ENCODE measurements around the gene SPCS3. TPM values are rescaled to one million over a fixed set of nuclear protein-coding genes. Genes with fewer than 3 reads are reported as not detected.
A peak's percentile ranks its signal among the peaks of the same experiment; 100 is the strongest.
"Not testable (repeated sequence)": the region's sequence is repeated elsewhere in the genome, so short reads cannot be mapped to it uniquely, and the experiment has no call there.

SPCS3 gene
- polyA plus RNA-seq, 3 donors, result 20.6 to 39.6 (median 27.4) TPM

DNA sequence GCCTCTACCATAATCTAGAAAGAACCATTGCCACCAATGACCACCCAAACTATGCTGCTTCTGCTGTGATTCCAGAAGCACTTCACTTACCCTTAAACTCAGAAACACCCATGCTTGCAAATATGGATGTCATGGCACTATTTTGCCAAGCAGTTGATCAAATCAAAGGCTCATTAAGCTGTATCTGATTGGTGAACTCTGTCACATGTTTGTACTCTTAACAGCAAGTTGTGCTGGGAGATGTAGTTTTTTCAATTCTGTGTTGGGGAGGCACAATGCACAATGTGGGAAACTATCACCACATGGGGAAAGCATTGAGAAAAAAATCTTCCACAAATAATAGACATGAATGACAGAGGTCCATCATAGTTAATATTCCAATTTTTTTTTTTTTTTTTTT lies 19.2 kb upstream of the SPCS3 start:
- no peak overlapping the region for H3K27ac ChIP-seq (ENCODE audit: low read depth, low read length)

DNA sequence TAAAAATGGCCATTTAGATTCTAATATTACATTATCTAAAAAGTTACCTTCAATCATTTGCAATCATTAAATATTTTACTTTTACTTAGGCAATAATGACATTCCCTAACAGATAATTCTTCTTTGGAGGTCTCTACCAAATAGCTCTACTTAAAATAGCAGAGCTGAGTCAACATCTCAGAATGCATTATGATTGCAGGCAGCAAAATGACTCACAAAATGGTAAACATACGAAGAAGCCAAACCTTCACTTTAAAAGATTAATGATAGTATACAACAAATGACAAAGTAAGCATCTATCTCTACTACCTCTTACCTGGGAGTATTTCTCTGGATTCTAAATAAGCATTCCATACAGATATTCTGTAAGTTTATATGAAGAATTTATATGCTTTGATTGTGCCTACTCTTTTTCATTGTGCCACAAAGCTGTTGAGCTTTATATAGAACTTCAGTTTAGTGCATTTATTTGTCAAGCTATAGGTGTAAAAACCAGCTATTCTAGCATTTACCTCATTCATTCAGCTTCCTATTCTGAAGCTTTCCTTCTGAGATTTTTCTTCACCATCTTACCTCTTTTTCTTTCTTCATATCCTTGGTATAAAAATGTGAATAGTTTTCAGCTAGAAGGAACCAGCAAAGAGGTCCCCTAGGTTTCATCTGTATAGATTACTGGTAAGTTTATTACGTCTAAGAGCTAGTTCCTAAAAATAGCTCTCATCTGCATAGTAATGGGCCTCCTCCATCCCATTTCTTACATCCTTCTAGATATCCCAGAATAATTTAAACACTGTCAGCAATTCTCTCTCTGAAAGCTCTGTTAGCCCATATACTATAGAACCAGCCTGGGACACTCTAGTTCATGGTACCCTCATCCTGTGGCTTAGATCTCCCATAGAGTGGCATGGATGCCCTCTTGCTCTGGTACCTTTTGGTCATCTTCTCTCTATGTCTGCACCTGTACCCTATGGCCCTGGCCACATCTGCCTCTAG lies 17.2 kb upstream of the SPCS3 start:
- no peak overlapping the region for H3K27ac ChIP-seq (ENCODE audit: low read depth, low read length)
- 59 to 77% (median 61%) methylated on average over 2 of the region's 2 CpGs for WGBS, 3 donors

DNA sequence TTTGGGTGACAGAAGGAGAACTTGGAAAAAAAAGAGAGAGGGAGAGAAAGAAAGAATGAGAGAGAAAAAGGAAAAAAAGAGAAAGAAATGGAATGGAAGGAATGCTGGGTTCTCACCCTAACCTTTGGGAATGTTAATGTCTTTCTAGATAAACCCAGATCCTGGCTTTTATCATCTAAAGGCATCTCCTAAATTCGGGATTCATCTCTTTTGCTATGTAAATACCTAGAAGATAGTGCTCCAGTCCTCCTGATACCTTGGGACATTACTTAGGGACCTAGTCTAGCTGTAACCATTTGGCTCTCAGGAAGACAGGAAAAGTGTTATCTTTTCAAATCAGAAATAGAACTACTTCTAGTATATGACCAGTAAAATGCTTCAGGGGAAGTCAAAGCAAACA lies 15.8 kb upstream of the SPCS3 start:
- 20 to 30% (median 20%) methylated on average over 1 of the region's 1 CpG for WGBS, 3 donors
- H3K27ac ChIP-seq (ENCODE audit: low read depth, low read length), result no peak overlapping the region

DNA sequence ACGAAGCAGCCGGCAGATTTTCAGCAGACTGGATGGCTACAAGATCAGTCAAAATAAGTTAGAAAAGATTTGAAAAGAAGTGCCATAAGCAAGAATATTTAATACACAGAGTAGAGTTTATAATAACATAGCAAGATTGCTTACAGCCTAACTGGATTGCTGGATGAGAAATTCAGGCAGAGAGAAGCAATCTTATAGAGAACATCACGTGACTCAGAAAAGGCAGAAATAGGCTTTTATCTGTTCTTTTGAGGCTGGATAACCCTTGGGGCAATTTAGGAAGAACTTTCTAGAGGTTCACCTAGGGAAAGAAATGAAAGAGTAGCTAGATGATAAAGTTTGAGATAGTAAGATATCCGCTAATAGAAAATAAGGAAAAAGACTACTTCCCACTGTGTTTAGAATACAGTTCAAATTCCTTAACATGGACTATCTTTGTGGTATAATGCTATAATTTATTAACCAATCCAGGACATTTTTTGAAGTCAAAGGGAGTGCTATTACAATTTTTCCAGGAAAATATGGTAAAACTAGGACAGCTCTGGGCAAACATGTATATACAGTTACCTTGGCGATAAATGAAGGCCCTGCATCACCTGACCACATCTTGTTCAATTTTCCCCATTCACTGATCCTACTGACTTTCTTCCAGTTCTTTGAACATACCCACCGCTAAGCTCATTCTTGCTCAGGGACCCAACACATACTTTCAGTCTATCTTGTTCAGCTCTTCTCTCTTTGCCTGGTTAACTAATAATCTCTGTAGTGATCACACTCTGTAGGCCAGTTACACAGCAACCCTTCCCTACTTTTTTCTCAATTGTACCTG lies 12.7 kb upstream of the SPCS3 start:
- WGBS, 3 donors, result 70 to 91% (median 85%) methylated on average over 6 of the region's 6 CpGs

DNA sequence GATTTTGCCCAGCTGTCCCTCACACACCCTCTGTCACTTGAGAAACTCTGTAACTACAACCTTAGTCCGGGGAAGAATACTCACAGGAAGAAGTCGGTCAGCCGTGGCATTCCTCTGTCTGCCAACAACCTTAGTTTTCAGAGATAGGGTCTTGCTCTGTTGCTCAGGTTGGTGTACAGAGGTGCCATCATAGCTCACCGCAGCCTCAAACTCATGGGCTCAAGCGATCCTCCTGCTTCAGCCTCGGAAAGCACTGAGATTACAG lies 12.2 kb upstream of the SPCS3 start:
- WGBS, 3 donors, result 74 to 80% (median 76%) methylated on average over 6 of the region's 6 CpGs
- no peak overlapping the region for H3K27ac ChIP-seq (ENCODE audit: low read depth, low read length)

More for the DNA sequence above, 12.7 kb upstream of the SPCS3 start:
- no peak overlapping the region for H3K27ac ChIP-seq (ENCODE audit: low read depth, low read length)

DNA sequence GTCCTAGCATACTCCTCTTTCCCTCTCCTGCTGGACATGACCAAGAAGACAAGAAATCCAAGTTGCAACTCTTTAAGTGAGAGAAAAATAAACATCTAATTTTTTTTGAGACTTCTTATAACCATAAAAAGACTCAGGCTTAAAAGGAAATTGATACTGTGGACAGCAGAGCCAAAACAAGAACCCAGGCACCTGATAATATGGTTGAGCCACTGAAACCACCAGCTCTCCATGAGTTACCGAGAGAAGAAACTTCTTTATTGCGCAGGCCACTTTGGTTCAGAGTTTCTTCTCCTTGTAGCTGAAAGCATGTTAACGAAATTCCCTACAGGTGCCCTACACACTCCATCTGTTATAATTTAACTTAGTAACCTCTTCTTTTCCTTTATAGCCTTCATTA lies 11.3 kb upstream of the SPCS3 start:
- H3K27ac ChIP-seq (ENCODE audit: low read depth, low read length), result no peak overlapping the region
- WGBS, 3 donors, result 89 to 91% (median 90%) methylated on average over 3 of the region's 3 CpGs

GRCh38 chr4:176309046-176309445 lies 10.7 kb upstream of the SPCS3 start:
- H3K27ac ChIP-seq (ENCODE audit: low read depth, low read length), result no peak overlapping the region
- WGBS, 3 donors, result 87 to 90% (median 88%) methylated on average over 2 of the region's 2 CpGs

DNA sequence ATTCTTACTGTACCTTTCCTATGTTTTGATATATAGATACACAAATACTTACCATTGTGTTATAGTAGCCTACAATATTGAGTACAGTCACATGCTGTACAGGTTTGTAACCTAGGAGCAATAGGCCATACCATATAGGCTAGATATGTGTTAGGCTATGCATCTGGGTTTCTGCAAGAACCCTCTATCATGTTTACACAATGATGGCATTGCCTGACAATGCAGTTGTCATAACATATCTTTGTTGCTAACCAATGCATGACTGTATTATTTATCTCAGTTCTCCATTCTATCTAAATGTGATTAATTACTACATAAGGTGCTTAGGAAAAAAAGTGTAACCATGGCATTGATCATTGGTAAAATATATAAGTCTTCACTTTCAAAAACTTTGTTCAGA lies 10.0 kb upstream of the SPCS3 start:
- no peak overlapping the region for H3K27ac ChIP-seq (ENCODE audit: low read depth, low read length)

GRCh38 chr4:176313596-176314336 lies 6.0 kb upstream of the SPCS3 start:
- H3K27ac ChIP-seq (ENCODE audit: low read depth, low read length), result no peak overlapping the region
- WGBS, 3 donors, result 69 to 82% (median 81%) methylated on average over 7 of the region's 7 CpGs

GRCh38 chr4:176319151-176319703 lies 539 bp upstream of the SPCS3 start:
- 2 to 4% (median 2%) methylated on average over 13 of the region's 13 CpGs for WGBS, 3 donors
- no peak overlapping the region for H3K27ac ChIP-seq (ENCODE audit: low read depth, low read length)

- peak overlapping the region; percentile 87 for H3K27ac ChIP-seq (ENCODE audit: low read depth, low read length)
- 0 to 1% (median 0%) methylated on average over 44 of the region's 44 CpGs for WGBS, 3 donors
Measured at GRCh38 chr4:176320340-176320975, 692 bp downstream of the SPCS3 start.

DNA sequence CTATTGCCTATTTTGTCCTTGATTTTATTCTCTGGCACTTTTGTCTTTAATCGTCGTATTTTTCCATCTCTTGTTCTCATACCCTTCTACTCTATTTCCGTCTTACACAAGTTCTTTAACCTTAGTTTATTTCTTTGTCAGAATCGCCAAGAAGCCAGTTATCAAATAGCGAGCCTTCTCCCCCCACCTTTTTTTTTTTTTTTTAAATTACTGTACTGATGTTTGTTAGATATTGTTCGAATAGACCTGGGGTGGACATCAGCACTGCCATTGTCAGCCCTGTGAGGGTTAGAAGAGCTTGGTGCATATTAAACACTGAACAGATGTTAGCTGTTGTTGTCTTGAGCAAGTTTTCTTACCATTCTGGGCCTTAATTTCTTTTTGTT lies 1.2 kb downstream of the SPCS3 start:
- no peak overlapping the region for H3K27ac ChIP-seq (ENCODE audit: low read depth, low read length)
- WGBS, 3 donors, result 0 to 1% (median 1%) methylated on average over 6 of the region's 6 CpGs

DNA sequence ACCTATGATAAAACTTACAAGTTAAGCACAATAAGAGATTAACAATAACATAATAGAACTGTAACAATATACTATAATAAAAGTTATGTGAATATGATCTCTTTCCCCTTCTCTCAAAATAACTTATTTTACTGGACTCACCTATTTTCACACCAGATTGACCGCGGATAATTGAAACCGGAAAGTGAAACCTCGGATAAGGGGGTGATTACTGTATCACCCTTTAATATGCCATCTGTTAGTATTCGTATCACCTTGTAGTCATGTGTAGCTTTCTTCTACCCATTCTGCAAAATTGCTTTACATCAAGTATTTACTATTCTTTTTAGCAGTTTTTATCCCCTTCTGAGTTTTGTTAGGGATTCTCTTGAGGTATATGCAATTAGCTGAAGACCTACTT lies 1.8 kb downstream of the SPCS3 start:
- WGBS, 3 donors, result 23 to 57% (median 56%) methylated on average over 5 of the region's 5 CpGs
- no peak overlapping the region for H3K27ac ChIP-seq (ENCODE audit: low read depth, low read length)

DNA sequence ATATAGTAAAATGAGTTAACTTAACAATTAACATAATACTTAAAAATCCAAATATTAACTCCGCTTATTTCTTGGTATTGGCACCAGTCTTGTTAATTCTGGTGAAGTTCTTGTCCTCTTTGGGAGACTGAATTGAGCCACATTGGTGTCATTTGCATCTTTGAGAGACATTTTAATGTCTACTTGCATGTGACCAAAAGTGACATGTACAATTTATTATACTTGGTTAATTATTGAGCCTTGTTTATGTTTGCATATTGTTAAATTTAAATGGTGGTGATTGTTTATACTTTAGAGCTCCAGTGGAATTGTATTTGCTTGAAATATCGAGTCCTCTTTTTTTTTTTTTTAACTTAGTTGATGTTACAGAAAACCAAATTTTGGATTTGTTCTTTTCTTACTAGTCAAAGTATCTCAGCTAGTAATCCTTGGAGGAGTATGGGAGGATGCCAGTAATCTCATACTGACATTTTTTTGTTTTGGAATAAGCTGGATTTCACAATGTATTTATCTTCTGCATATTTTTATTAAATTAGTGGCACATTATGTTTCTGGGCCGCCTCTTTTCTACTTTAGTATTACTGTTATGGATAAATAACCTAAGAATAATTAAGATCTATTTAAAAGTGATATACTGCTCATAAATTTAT lies 3.9 kb downstream of the SPCS3 start:
- H3K27ac ChIP-seq (ENCODE audit: low read depth, low read length), result no peak overlapping the region
- 71 to 89% (median 86%) methylated on average over 3 of the region's 3 CpGs for WGBS, 3 donors

DNA sequence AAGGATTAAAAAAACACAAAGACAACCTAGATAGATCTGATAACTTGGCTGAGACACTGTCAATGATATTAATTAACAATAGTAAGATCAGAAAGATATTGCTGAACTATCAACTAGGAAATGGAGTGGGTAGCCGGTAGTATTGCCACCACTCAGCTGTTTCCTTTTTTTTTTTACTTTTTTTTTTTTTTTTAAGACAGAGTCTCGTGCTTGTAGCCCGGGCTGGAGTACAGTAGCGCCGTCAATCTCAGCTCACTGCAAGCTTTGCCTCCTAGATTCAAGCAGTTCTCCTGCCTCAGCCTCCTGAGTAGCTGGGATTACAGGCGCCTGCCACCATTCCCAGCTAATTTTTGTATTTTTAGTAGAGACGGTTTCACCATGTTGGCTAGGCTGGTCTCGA lies 5.1 kb downstream of the SPCS3 start:
- H3K27ac ChIP-seq (ENCODE audit: low read depth, low read length), result not testable (repeated sequence)
- 58 to 72% (median 69%) methylated on average over 8 of the region's 8 CpGs for WGBS, 3 donors

DNA sequence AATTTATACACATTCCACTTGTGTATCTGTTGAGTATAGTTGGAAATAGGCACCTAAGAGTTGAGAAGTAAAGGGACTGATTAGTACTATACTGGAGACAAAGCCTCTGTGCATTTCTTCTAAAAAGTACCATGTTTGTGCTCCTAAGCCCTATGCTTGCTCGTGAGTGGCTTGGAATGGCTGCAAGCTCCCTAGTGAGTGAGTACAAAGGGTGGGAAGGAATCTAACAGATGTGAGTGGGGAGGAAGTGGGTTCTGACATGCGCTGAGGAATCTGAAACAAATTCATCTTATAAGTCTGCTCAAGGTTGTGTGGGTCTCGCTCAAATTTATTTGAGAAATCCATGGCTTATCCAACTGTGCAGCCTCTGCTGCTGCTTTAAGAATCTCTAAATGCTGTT lies 13.3 kb downstream of the SPCS3 start:
- 50 to 70% (median 65%) methylated on average over 3 of the region's 3 CpGs for WGBS, 3 donors
- no peak overlapping the region for H3K27ac ChIP-seq (ENCODE audit: low read depth, low read length)

DNA sequence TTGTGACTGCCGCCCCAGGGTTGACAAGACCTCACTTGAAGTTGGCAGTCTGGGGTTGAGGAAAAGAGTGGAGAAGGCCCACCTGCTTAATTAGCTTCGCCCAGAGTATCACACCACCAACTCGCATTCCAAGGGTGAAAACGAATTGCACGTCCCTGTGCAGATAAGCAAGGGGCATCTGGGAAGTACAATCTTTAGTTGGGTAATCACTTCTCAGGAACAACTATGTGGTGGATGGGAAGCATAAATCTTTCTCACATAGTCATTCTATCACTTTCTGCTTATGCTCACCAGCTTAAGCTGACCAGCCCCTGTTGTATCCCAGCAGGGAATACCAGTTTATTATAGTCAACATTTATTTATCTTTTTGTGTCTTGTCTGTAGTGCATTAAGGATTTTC lies 14.3 kb downstream of the SPCS3 start:
- H3K27ac ChIP-seq (ENCODE audit: low read depth, low read length), result no peak overlapping the region
- WGBS, 3 donors, result 70 to 87% (median 83%) methylated on average over 5 of the region's 5 CpGs

- 86 to 100% (median 88%) methylated on average over 1 of the region's 1 CpG for WGBS, 3 donors
- H3K27ac ChIP-seq (ENCODE audit: low read depth, low read length), result no peak overlapping the region
Measured at GRCh38 chr4:176335421-176335820, 15.7 kb downstream of the SPCS3 start.
